ENCODE data around the gene GINS2. TPM values are rescaled to one million over a fixed set of nuclear protein-coding genes. Genes with fewer than 3 reads are reported as not detected.

The GINS2 gene
- total and polyA plus RNA-seq, 2 donors (not counting 3 experiments of a cell fraction or from before 2014, with no cell fraction given) = 10.4 to 24.1 TPM

DNA sequence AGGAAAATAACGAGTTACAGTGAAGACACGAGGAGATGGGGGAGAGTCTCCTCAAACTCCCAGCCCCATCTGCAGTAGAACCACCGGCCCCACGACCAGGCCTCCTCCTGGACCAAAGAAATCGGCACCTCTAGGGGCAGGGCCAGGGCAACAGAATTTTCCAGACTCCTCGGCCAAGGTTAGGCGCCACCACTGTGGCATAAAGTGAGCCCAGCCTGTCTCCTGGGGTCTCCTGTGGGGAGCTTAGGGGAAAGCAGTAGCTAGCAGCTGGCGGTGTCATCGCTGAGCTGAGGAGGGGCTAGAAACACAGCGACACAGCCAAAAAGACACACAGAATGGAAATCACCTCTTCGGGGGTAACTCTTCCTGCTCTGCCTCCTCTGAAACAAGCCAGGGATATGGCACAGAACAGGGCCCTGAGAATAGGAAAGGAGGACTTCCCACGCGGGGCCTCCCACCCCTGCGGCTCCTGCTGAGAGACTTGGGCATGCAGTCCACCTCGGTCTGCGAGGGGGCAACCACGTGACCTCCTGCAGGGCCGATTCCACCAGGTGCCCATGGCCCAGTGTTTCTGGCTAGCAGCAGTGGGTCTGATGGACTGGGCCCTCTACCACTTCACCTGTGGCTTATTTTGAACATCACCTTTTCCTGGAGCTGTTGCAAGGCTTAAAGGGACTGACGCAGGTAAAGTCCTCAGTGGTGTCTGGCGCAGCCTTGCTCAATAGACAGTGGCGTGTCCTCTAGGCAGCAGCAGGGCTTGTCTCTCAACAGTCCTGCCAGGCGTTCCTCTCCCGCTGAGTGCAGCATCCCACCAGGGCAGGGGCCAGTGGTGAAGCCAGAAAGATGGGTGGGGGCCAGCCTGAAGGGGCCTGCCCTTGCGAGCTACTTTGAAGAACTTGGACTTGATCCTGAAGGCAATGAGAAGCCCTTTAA, 6.7 kb upstream of the GINS2 start:
- POLR2A ChIA-PET = no interaction called here
- H3K9me3 ChIP-seq (replicated peaks; ENCODE audit: control insufficient read depth, insufficient read depth, low read length) = no peaks in the 10 kb centered on the region
- no peaks in the 10 kb centered on the region for H3K79me2 ChIP-seq (ENCODE audit: control insufficient read depth, insufficient read depth, low read length)
- no peak overlapping the region for H2AFZ ChIP-seq (ENCODE audit: low read depth, low read length)
- TF ChIP-seq, protein P1, sequence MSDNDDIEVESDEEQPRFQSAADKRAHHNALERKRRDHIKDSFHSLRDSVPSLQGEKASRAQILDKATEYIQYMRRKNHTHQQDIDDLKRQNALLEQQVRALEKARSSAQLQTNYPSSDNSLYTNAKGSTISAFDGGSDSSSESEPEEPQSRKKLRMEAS (IDR thresholded peaks at IDR 0.05; ENCODE audit: insufficient read depth, insufficient read length) = no peak
- no peak for TF ChIP-seq EZH2 (IDR thresholded peaks at IDR 0.05; ENCODE audit: borderline replicate concordance, low read depth, low read length, severe bottlenecking)
- no peak for TF ChIP-seq GATA2 (IDR thresholded peaks at IDR 0.05; ENCODE audit: insufficient read depth, insufficient read length, low read depth, low read length)
- no peak for TF ChIP-seq POLR2AphosphoS5 (IDR thresholded peaks at IDR 0.05; ENCODE audit: insufficient read depth, low read depth, low read length)
- TF ChIP-seq POLR2A (IDR thresholded peaks at IDR 0.05; ENCODE audit: low read depth, low read length) = no peak
- TF ChIP-seq JUN (IDR thresholded peaks at IDR 0.05; ENCODE audit: borderline replicate concordance, insufficient read depth, insufficient read length, low read depth) = no peak
- no peak for TF ChIP-seq FOS (IDR thresholded peaks at IDR 0.05; ENCODE audit: borderline replicate concordance, insufficient read depth, low read length)
- no peaks in the 10 kb centered on the region for H3K27me3 ChIP-seq (ENCODE audit: control insufficient read depth in 2 of 2, insufficient read depth in 2 of 2, low read length in 2 of 2)
- H3K9ac ChIP-seq (replicated peaks; ENCODE audit: extremely low read depth, insufficient read depth, low read length) = no peak overlapping the region
- no peaks in the 10 kb centered on the region for H4K20me1 ChIP-seq (replicated peaks; ENCODE audit: control insufficient read depth, extremely low read depth, insufficient read depth, low read length)
- CTCF ChIA-PET = interaction anchor here (1.0 kb wide), 1 partner anchor 20 kb away, joined by 3 read pairs; no protein-coding TSS in a partner anchor
- H3K36me3 ChIP-seq (ENCODE audit: control insufficient read depth in 2 of 2, extremely low read depth in 1 of 2, insufficient read depth in 2 of 2, low read length in 2 of 2) = no peaks in the 10 kb centered on the region
- no peak overlapping the region for H3K4me2 ChIP-seq (ENCODE audit: insufficient read depth, low read length)
- no peak for DNase-seq (ENCODE audit: low read depth, low spot score)
- no TSS peak for BruUV-seq (replicated peaks)
- dilution Hi-C loops (cut with MboI; ENCODE audit: extremely low pct_ligation_motif_present, low sequenced_read_pairs) = no loop called here
- no peak overlapping the region for H3K27ac ChIP-seq (ENCODE audit: insufficient read depth, low read depth, low read length)
- H3K9me1 ChIP-seq (replicated peaks; ENCODE audit: control insufficient read depth, extremely low read depth, insufficient read depth, low read length) = no peaks in the 10 kb centered on the region
- no peak overlapping the region for H3K4me3 ChIP-seq (replicated peaks in 1 of 3; ENCODE audit: insufficient read depth in 1 of 3, low read depth in 1 of 3, low read length in 3 of 3)
- no peak for FAIRE-seq
- intact Hi-C loops (cut with micrococcal nuclease) = no loop called here
- no peaks in the 10 kb centered on the region for H3K4me1 ChIP-seq (ENCODE audit: control insufficient read depth, extremely low read depth, insufficient read depth, low read length)

Data from endothelial cell of umbilical vein (primary cell).